HCT116 (cell line): ENCODE measurements around the gene ZSCAN2. TPM values are rescaled to one million over a fixed set of nuclear protein-coding genes. Genes with fewer than 3 reads are reported as not detected.

Experiments used
- ATAC-seq: fragments of 200-7000 bp; cut with Tn5 transposase; 2 replicates; pipeline ENCODE4 v1.9.1; 2020; ENCODE audit warnings: mild to moderate bottlenecking, moderate library complexity
- BruUV-seq: library from RNA; stranded (reverse); fragments of 400-500 nt; replicated peaks from 2 replicates; lab custom pipeline; 2021; lab: Mats Ljungman, UMichigan
- CTCF ChIA-PET: fragments of 300-600 bp; sonication (Branson Sonifier 250); formaldehyde crosslinking; loops from one replicate; lab custom pipeline; 2021; ENCODE audit warnings: antibody characterized with exemption; lab: Charles Lee
- POLR2A ChIA-PET: fragments of 300-600, 350-600 bp; sonication (Branson Sonifier 250); formaldehyde crosslinking; loops from one replicate; lab custom pipeline; 2021; ENCODE audit warnings: antibody characterized with exemption; lab: Charles Lee
- RAD21 ChIA-PET, 2 experiments: fragments of 300-600 bp; sonication (Branson Sonifier 250); formaldehyde crosslinking; loops; one replicate each; lab custom pipeline; 2023; ENCODE audit warnings: low total read pairs in 2 of 2; ENCODE audit not compliant: uncharacterized antibody in 2 of 2, unreplicated experiment in 2 of 2, low non-redundant PET in 1 of 2; lab: Charles Lee
- DNase-seq: peaks from one replicate; pipeline ENCODE4 v3.0.0-alpha.2; 2010; ENCODE audit warnings: low read depth, low spot score
- H2AFZ ChIP-seq: fragments of 200-600 bp; shearing (Covaris generic), sonication (generic); 2 replicates; pipeline ENCODE4 v1.6.1; 2017; ENCODE audit warnings: low read depth, mixed run types, mixed read lengths, antibody characterized with exemption, low read length; ENCODE audit not compliant: poor library complexity, severe bottlenecking
- H3K27ac ChIP-seq: 2 replicates; pipeline ENCODE4 v1.5.1; 2012; ENCODE audit warnings: low read depth, low read length
- H3K27me3 ChIP-seq: fragments of 200-600 bp; sonication (generic); 2 replicates; pipeline ENCODE4 v1.6.1; 2016; ENCODE audit warnings: mixed run types, low read length, mixed read lengths; ENCODE audit not compliant: insufficient read depth
- H3K36me3 ChIP-seq, 2 experiments: fragments of 200-500 bp in 1 of 2; fragments of 200-600 bp in 1 of 2; sonication (Bioruptor generic) in 1 of 2; sonication (generic) in 1 of 2; 2 replicates each; pipeline versions ENCODE4 v1.5.1 to v1.6.1; 2014 to 2016; ENCODE audit warnings: low read length in 2 of 2, inconsistent platforms in 1 of 2, mixed read lengths in 1 of 2, mixed run types in 1 of 2; ENCODE audit not compliant: insufficient read depth in 2 of 2, control insufficient read depth in 1 of 2
- H3K4me1 ChIP-seq, 2 experiments: fragments of 200-600 bp in 1 of 2; sonication (generic) in 1 of 2; 2 replicates each; pipeline versions ENCODE4 v1.5.1 to v1.6.1; 2012 to 2017; ENCODE audit warnings: low read length in 2 of 2, inconsistent platforms in 1 of 2, mild to moderate bottlenecking in 1 of 2, mixed read lengths in 1 of 2, mixed run types in 1 of 2, moderate library complexity in 1 of 2; ENCODE audit not compliant: insufficient read depth in 2 of 2, control insufficient read depth in 1 of 2
- H3K4me2 ChIP-seq: fragments of 200-600 bp; sonication (generic); 2 replicates; pipeline ENCODE4 v1.6.1; 2017; ENCODE audit warnings: mixed run types, low read length, mixed read lengths
- H3K4me3 ChIP-seq, 2 experiments: fragments of 200-600 bp in 1 of 2; sonication (generic) in 1 of 2; replicated peaks in 1 of 2; 2 replicates each; pipeline ENCODE4 v1.5.1; 2011 to 2016; ENCODE audit warnings: low read length in 2 of 2, control low read depth in 1 of 2, low read depth in 1 of 2, mild to moderate bottlenecking in 1 of 2, mixed read lengths in 1 of 2, mixed run types in 1 of 2
- H3K79me2 ChIP-seq: fragments of 200-600 bp; sonication (generic); 2 replicates; pipeline ENCODE4 v1.6.1; 2017; ENCODE audit warnings: mild to moderate bottlenecking, mixed run types, low read length, moderate library complexity, mixed read lengths; ENCODE audit not compliant: insufficient read depth
- H3K9ac ChIP-seq: fragments of 200-600 bp; sonication (generic); 2 replicates; pipeline ENCODE4 v1.6.1; 2016; ENCODE audit warnings: low read length, mixed read lengths
- H3K9me2 ChIP-seq: fragments of 200-600 bp; sonication (generic), shearing (Covaris generic); 2 replicates; pipeline ENCODE4 v1.6.1; 2017; ENCODE audit warnings: mixed run types, mild to moderate bottlenecking, moderate library complexity; ENCODE audit not compliant: insufficient read depth
- H3K9me3 ChIP-seq, 2 experiments: fragments of 200-500 bp in 1 of 2; fragments of 200-600 bp in 1 of 2; sonication (Bioruptor generic) in 1 of 2; sonication (generic) in 1 of 2; 2 replicates each; pipeline ENCODE4 v1.6.1; 2014 to 2017; ENCODE audit warnings: low read length in 2 of 2, mixed read lengths in 2 of 2, inconsistent platforms in 1 of 2, low read depth in 1 of 2, mild to moderate bottlenecking in 1 of 2, mixed run types in 1 of 2, moderate library complexity in 1 of 2; ENCODE audit not compliant: control insufficient read depth in 1 of 2, insufficient read depth in 1 of 2
- H4K20me1 ChIP-seq: fragments of 200-600 bp; sonication (generic), shearing (Covaris generic); 2 replicates; pipeline ENCODE4 v1.6.1; 2017; ENCODE audit warnings: mixed run types, mild to moderate bottlenecking, moderate library complexity; ENCODE audit not compliant: insufficient read depth
- CBX3 ChIP-seq: IDR thresholded peaks from 2 replicates; pipeline ENCODE4 v1.6.1; 2012; ENCODE audit warnings: low read depth
- CEBPB ChIP-seq: IDR thresholded peaks from 2 replicates; pipeline ENCODE4 v1.6.1; 2012; ENCODE audit warnings: low read depth
- EGR1 ChIP-seq: IDR thresholded peaks from 2 replicates; pipeline ENCODE4 v1.6.1; 2012; ENCODE audit warnings: low read depth
- EZH2 ChIP-seq: fragments of 200-600 bp; sonication (generic); IDR thresholded peaks from 2 replicates; pipeline ENCODE4 v1.6.1; 2017; ENCODE audit warnings: antibody characterized with exemption, mixed run types
- EZH2phosphoT487 ChIP-seq: fragments of 200-600 bp; IDR thresholded peaks from 2 replicates; pipeline ENCODE4 v1.6.1; 2018; ENCODE audit warnings: antibody characterized with exemption, borderline replicate concordance
- FOSL1 ChIP-seq: IDR thresholded peaks from 2 replicates; pipeline ENCODE4 v1.6.1; 2012; ENCODE audit warnings: low read depth
- POLR2A ChIP-seq: IDR thresholded peaks from 2 replicates; pipeline ENCODE4 v1.7.0; 2011; ENCODE audit warnings: borderline replicate concordance; ENCODE audit not compliant: insufficient read depth, insufficient read length; ENCODE audit errors: extremely low read depth
- RAD21 ChIP-seq: IDR thresholded peaks from 2 replicates; pipeline ENCODE4 v1.6.1; 2012; ENCODE audit warnings: low read depth, mild to moderate bottlenecking
- SIN3A ChIP-seq: IDR thresholded peaks from 2 replicates; pipeline ENCODE4 v1.6.1; 2012; ENCODE audit warnings: low read depth
- SRF ChIP-seq: IDR thresholded peaks from 2 replicates; pipeline ENCODE4 v1.6.1; 2012; ENCODE audit warnings: low read depth
- ZFX ChIP-seq: fragments of 450-650 bp; IDR thresholded peaks from 2 replicates; pipeline ENCODE4 v1.6.1; 2017
- intact Hi-C: fragments of 100-400 bp; cut with micrococcal nuclease; formaldehyde crosslinking; loops from 2 replicates; pipeline ENCODE4 v1.10.0; 2022
- total RNA-seq: library from RNA; stranded (reverse); gene quantifications from one replicate; pipeline ENCODE4 v1.2.1, GENCODE V29; 2021; ENCODE audit not compliant: unreplicated experiment
- TF ChIP-seq, protein P1 (sequence below): IDR thresholded peaks from 2 replicates; pipeline ENCODE4 v1.6.1; 2012

Gene ZSCAN2
- total RNA-seq, 1 experiment from 2014 or later, result 15.5 TPM

- TF ChIP-seq SIN3A, result no peak
- TF ChIP-seq ZFX, result no peak
- no peak for TF ChIP-seq EZH2phosphoT487
- TF ChIP-seq CBX3, result no peak
- no peak for TF ChIP-seq EGR1
- TF ChIP-seq RAD21, result no peak
- no peak for TF ChIP-seq EZH2
- no peak for TF ChIP-seq FOSL1
- TF ChIP-seq SRF, result no peak
- no peak for TF ChIP-seq CEBPB
- no peak for TF ChIP-seq POLR2A
Observed at GRCh38 chr15:84599906-84600305, 903 bp upstream of the ZSCAN2 start (continued).

GRCh38 chr15:84600331-84600686 lies 500 bp upstream of the ZSCAN2 start:
- RAD21 ChIA-PET, result no interaction called here
- Histone ChIP-seq H3K4me1 (peaks cover 2 to 11% of the 10 kb centered on the region in 2 experiments), H3K4me2 (peak overlapping the region; percentile 99), H4K20me1 (no peaks in the 10 kb centered on the region), H3K9ac (peak overlapping the region; percentile 85), H3K9me3 (no peaks in the 10 kb centered on the region), H3K9me2 (no peaks in the 10 kb centered on the region)
- intact Hi-C loops, result no loop called here
- TF ChIP-seq, protein P1, sequence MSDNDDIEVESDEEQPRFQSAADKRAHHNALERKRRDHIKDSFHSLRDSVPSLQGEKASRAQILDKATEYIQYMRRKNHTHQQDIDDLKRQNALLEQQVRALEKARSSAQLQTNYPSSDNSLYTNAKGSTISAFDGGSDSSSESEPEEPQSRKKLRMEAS, result peak; percentile 99
- TF ChIP-seq EZH2 (no peak), EGR1 (no peak), EZH2phosphoT487 (no peak), CBX3 (peak; percentile 96), SIN3A (peak; percentile 58; the same call in 1 of the 2 replicates)
- TF ChIP-seq, all 23 proteins: peak for 3
- peaks cover 4 to 12% of the 10 kb centered on the region in 2 experiments; a peak in 3 of 4 replicates for H3K36me3 ChIP-seq
- no peak overlapping the region; the same call in 1 of the 2 replicates for H3K27ac ChIP-seq
- DNase-seq, result peak; percentile 74
- peaks cover 10% of the 10 kb centered on the region; the same call in 1 of the 2 replicates for H3K79me2 ChIP-seq
- H3K4me3 ChIP-seq, result peak overlapping the region; percentile 93 to 98
- no TSS peak for BruUV-seq
- peak overlapping the region; percentile 97 for H2AFZ ChIP-seq
- no peaks in the 10 kb centered on the region for H3K27me3 ChIP-seq
- ATAC-seq, result peak; percentile 82
- POLR2A ChIA-PET, result no interaction called here
- CTCF ChIA-PET, result interaction anchor here (1.0 kb wide), 1 partner anchor 12 kb away, joined by 3 read pairs; no protein-coding TSS in a partner anchor
